Nephron progenitor cell (in vitro differentiated cells): ENCODE data around the gene CREBL2.

ENCODE experiments used
- DNase-seq: peaks from one replicate; pipeline ENCODE4 v3.0.0; 2021
- H3K27ac Mint-ChIP-seq: 2 replicates; pipeline ENCODE4 v1.8.0; 2021; ENCODE audit warnings: mild to moderate bottlenecking, moderate library complexity, mixed read lengths
- H3K27me3 Mint-ChIP-seq: 2 replicates; pipeline ENCODE4 v1.8.0; 2021; ENCODE audit warnings: mild to moderate bottlenecking, low read depth, mixed read lengths; ENCODE audit not compliant: poor library complexity
- H3K36me3 Mint-ChIP-seq: 2 replicates; pipeline ENCODE4 v1.8.0; 2021; ENCODE audit warnings: low read depth, mixed read lengths
- H3K4me1 Mint-ChIP-seq: 2 replicates; pipeline ENCODE4 v1.8.0; 2021; ENCODE audit warnings: mixed read lengths
- H3K4me3 Mint-ChIP-seq: 2 replicates; pipeline ENCODE4 v1.8.0; 2021; ENCODE audit warnings: mild to moderate bottlenecking, moderate library complexity, mixed read lengths
- H3K9me3 Mint-ChIP-seq: 2 replicates; pipeline ENCODE4 v1.8.0; 2021; ENCODE audit warnings: mild to moderate bottlenecking, moderate library complexity, mixed read lengths
- CTCF ChIP-seq: fragments of 200-600 bp; sonication (generic); IDR thresholded peaks from 2 replicates; pipeline ENCODE4 v1.5.0; 2021; ENCODE audit warnings: antibody characterized with exemption

CREBL2 gene

GRCh38 chr12:12661086-12661856 lies 49.6 kb downstream of the CREBL2 start:
- H3K4me1 Mint-ChIP-seq = peaks cover 6% of the 10 kb centered on the region
- peaks cover 3% of the 10 kb centered on the region for H3K27me3 Mint-ChIP-seq
- no peak for DNase-seq
- TF ChIP-seq CTCF = no peak
- H3K36me3 Mint-ChIP-seq = peaks cover 16% of the 10 kb centered on the region
- no peak overlapping the region for H3K4me3 Mint-ChIP-seq
- H3K9me3 Mint-ChIP-seq = no peaks in the 10 kb centered on the region
- H3K27ac Mint-ChIP-seq = no peak overlapping the region

- no peak for DNase-seq
- Mint-ChIP-seq H3K4me1 (peaks cover 6% of the 10 kb centered on the region), H3K27ac (no peak overlapping the region), H3K4me3 (no peak overlapping the region), H3K27me3 (peaks cover 3% of the 10 kb centered on the region), H3K9me3 (no peaks in the 10 kb centered on the region), H3K36me3 (peaks cover 16% of the 10 kb centered on the region)
- no peak for TF ChIP-seq CTCF
Observed at GRCh38 chr12:12663644-12664294, 52.1 kb downstream of the CREBL2 start.

- no peak overlapping the region for H3K4me3 Mint-ChIP-seq
- H3K27ac Mint-ChIP-seq = no peak overlapping the region
- H3K9me3 Mint-ChIP-seq = no peaks in the 10 kb centered on the region
- peaks cover 16% of the 10 kb centered on the region for H3K36me3 Mint-ChIP-seq
- peaks cover under 1% of the 10 kb centered on the region for H3K27me3 Mint-ChIP-seq
- DNase-seq = no peak
- no peak for TF ChIP-seq CTCF
- H3K4me1 Mint-ChIP-seq = peaks cover 6% of the 10 kb centered on the region
Observed at GRCh38 chr12:12665194-12665593, 53.5 kb downstream of the CREBL2 start.

GRCh38 chr12:12668005-12668404 lies 56.3 kb downstream of the CREBL2 start:
- no peaks in the 10 kb centered on the region for H3K9me3 Mint-ChIP-seq
- H3K4me1 Mint-ChIP-seq = peaks cover 15% of the 10 kb centered on the region
- no peaks in the 10 kb centered on the region for H3K27me3 Mint-ChIP-seq
- TF ChIP-seq CTCF = no peak
- H3K36me3 Mint-ChIP-seq = peaks cover 6% of the 10 kb centered on the region
- H3K27ac Mint-ChIP-seq = no peak overlapping the region
- H3K4me3 Mint-ChIP-seq = no peak overlapping the region
- DNase-seq = no peak

- Mint-ChIP-seq H3K4me3 (no peak overlapping the region), H3K4me1 (peaks cover 15% of the 10 kb centered on the region), H3K27ac (no peak overlapping the region), H3K27me3 (no peaks in the 10 kb centered on the region), H3K9me3 (no peaks in the 10 kb centered on the region), H3K36me3 (peaks cover 6% of the 10 kb centered on the region)
- DNase-seq = no peak
- no peak for TF ChIP-seq CTCF
Observed at GRCh38 chr12:12669020-12669419, 57.3 kb downstream of the CREBL2 start.
